A549 (cell line): ENCODE measurements around the gene ANKRD50.

Experiments used
- CEBPB ChIP-seq, 2 experiments: fragments of >200 bp in 1 of 2; sonication (Bioruptor Twin) in 1 of 2; formaldehyde crosslinking in 1 of 2; IDR thresholded peaks; 2 replicates each; pipeline ENCODE4 v1.6.1; 2012 to 2016
- CTCF ChIP-seq: fragments of >200 bp; sonication (Bioruptor Twin); formaldehyde crosslinking; IDR thresholded peaks from 3 replicates; pipeline ENCODE4 v1.5.1; 2016
- FOSL2 ChIP-seq, 2 experiments: fragments of 450-650 bp in 1 of 2; fragments of >200 bp in 1 of 2; sonication (Bioruptor Twin) in 1 of 2; formaldehyde crosslinking; IDR thresholded peaks; 2 replicates each; pipeline versions ENCODE4 v1.5.0 to v1.6.1; 2016 to 2020; ENCODE audit warnings: mild to moderate bottlenecking in 1 of 2, moderate library complexity in 1 of 2
- MYC ChIP-seq: IDR thresholded peaks from 2 replicates; pipeline ENCODE4 v1.6.1; 2012; ENCODE audit warnings: mild to moderate bottlenecking, inconsistent platforms, low read length, improper control_type of control experiment, borderline replicate concordance
- NFE2L2 ChIP-seq: fragments of 150-350 bp; conservative IDR thresholded peaks from 2 replicates; pipeline ENCODE4 v1.6.1; 2014; ENCODE audit warnings: low read length
- POLR2A ChIP-seq: IDR thresholded peaks from 2 replicates; pipeline ENCODE4 v1.6.1; 2012; ENCODE audit warnings: mild to moderate bottlenecking, low read length
- RCOR1 ChIP-seq: fragments of 150-350 bp; IDR thresholded peaks from 2 replicates; pipeline ENCODE4 v1.6.1; 2014; ENCODE audit warnings: antibody characterized with exemption, low read length, low read depth
- ZFP36 ChIP-seq: fragments of 450-650 bp; IDR thresholded peaks from 2 replicates; pipeline ENCODE4 v1.6.1; 2014; ENCODE audit warnings: borderline replicate concordance; ENCODE audit not compliant: partially characterized antibody

GRCh38 chr4:124737619-124738018 lies 25.1 kb upstream of the ANKRD50 start:
- TF ChIP-seq ZFP36 (no peak), FOSL2 (IDR thresholded peaks at IDR 0.05) (no peak), FOSL2 (CRISPR knock-in tag; IDR thresholded peaks at IDR 0.05) (no peak), MYC (no peak), POLR2A (no peak), CEBPB (IDR thresholded peaks at IDR 0.05) (no peak), NFE2L2 (no peak), CTCF (no peak), RCOR1 (no peak)
